GM21576 (cell line): ENCODE results near the gene RAB11FIP4.
A peak's percentile ranks its signal among the peaks of the same experiment; 100 is the strongest.

ENCODE experiments used
- ATAC-seq: cut with Tn5 transposase; IDR thresholded peaks from one replicate; pipeline ENCODE4 v1.9.1; 2021; ENCODE audit warnings: mild to moderate bottlenecking, moderate library complexity; ENCODE audit not compliant: unreplicated experiment

Gene RAB11FIP4

GRCh38 chr17:31481783-31482081 lies 90.3 kb downstream of the RAB11FIP4 start:
- no peak for ATAC-seq

DNA sequence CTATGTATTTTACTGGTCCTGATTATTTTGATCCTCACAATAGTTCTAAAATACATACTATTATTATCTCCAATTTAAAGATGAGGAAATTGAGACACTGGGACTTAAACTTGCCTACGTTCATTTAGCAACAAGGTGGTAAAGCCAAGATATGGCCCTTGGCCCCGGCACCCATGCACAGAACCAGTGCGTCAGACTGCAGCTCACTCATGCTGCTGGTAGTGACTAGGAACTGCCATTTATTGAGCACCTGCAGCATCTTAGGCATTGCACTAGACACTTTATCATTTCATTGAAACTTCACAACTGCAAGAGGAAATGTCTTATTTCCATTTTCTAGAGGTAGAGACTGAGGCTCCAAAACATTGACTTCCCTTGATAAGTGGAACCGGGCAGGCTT lies 93.3 kb downstream of the RAB11FIP4 start:
- no peak for ATAC-seq

DNA sequence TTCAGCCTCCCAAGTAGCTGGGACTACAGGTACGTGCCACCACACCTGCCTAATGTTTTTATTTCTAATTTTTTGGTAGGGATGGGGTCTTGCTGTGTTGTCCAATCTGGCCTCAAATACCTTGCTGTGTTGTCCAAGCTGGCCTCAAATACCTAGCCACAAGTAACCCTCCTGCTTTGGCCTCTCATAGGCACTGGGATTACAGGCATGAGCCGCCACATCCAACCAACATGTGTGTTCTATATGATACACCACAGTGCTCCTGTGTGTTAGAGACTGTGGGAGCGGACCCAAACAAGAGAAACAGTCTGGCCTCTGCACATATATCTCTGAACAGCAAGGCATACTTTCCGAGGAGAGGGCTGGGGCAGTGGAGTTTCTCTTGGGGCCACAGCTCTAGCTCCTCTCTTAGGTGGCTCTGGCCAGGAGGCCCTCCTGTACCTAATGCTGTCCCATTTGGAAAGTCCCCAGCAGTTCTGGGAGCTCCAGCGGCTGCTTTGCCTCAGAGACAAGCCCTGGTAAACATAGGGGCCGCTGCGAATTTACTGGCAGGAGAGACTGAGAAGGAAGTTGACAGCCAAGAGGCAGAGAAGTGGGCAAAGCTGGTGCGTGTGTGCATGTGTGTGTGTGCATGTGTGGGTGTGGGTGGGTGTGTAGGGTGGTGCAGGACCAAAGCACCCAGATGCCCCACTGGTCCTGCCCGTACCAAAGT lies 95.0 kb downstream of the RAB11FIP4 start:
- ATAC-seq = no peak

DNA sequence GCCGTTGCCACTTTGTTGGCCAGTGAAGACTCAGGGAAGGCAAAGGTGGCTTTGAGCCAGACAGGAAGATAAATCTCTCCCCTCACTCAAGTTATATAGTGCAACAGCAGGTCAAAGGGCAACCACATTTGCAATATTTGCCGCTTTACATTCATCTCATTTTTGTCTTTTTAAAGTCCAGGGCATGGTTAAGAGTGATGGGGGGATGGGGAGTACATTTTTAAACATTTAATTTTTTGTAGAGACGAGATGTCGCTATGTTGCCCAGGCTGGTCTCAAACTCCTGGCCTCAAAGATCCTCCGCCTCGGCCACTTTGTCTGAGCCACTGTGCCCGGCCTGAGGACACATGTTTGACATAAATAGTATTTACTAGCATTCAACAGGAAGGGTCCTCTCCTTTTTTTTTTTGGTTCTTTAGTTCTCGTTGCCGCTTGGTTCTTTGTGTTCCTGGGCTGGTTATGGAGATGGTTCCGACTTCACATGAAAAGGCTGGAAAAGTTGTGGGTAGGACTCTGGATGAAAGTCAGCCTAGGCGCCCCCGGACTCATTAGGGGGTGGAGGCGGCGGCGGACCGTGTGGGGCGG lies 95.7 kb downstream of the RAB11FIP4 start:
- no peak for ATAC-seq

DNA sequence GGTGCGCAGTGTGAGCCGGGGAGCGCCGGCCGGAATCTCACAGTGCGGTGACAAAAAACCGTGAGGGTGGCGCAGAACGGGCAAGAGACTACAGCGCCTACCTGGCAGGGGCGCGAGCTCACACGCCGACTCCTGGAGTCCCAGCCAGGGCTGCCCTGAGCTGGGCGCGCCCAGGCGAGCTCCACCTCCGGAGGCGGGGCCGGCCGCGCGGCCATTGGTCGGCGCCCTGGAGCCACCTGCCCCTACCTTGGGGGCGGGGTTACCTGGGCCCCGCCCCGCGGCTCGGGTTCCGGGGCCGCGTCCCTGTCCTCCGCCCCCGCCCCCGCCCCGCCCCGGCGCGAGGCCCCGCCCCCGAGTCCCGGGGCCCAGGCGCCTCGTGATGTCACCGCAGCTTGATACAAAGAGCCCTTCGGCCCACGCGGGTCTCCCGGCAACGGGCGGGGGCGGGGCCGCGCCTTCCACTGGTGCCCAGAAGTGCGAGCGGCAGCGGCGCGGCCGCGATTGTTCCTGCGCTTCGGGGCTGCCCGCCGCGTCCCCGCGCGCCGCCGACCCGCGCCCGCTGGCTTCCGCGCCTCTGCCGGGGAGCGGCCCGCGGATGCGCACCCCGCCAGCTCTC lies 96.3 kb downstream of the RAB11FIP4 start:
- peak; percentile 57 for ATAC-seq

DNA sequence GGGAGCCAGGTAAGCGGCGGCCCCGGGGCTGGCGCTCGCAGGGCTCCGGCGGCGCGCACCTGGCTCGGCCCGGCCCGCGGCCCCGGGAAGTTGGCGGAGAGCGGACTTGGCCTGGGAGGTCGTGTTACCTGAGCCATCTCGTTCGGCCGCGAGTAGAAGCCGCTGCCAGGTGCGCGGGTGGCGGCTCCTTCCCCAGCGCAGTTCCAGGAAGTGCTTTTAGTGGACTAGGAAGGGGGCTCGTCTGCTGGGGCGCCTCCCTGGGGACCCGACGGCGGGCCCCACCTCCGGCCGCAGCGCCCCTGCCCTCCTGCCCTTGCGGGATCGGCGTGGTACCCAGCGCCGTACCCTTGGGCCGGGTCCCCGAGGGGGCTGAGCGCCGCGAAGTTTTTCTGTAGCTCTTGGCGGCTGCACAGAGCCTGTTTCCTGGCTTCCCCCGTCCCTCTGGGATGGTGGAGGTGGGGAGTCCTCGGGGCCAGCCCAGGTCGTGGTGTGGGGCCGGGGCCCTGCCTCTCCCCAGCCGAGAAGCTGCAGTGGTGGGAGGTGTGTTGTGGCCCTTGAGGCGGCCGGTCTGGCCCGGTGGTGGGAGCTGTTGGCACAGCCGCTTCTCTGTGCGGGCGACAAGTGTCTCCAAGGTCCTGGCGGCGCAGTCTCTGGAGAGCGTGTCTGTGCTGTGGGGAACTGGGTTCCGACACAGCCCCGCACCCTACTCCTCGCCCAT lies 96.9 kb downstream of the RAB11FIP4 start:
- ATAC-seq = peak; percentile 8

DNA sequence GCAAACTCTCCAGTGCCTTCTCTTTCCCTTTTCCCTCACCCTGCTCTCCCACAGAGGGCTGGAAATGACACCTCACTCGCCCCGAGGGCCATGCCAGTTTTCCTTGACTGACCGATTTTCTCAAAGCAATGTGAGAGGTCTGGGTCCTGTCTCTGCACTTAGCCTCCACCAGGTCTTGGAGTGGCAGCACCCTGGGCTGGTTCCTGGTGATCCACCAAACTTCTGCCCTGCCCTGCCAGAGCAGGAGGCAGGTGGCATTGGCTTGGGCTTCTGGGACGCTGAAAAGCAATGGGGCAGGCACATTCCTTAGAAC lies 97.5 kb downstream of the RAB11FIP4 start:
- no peak for ATAC-seq

DNA sequence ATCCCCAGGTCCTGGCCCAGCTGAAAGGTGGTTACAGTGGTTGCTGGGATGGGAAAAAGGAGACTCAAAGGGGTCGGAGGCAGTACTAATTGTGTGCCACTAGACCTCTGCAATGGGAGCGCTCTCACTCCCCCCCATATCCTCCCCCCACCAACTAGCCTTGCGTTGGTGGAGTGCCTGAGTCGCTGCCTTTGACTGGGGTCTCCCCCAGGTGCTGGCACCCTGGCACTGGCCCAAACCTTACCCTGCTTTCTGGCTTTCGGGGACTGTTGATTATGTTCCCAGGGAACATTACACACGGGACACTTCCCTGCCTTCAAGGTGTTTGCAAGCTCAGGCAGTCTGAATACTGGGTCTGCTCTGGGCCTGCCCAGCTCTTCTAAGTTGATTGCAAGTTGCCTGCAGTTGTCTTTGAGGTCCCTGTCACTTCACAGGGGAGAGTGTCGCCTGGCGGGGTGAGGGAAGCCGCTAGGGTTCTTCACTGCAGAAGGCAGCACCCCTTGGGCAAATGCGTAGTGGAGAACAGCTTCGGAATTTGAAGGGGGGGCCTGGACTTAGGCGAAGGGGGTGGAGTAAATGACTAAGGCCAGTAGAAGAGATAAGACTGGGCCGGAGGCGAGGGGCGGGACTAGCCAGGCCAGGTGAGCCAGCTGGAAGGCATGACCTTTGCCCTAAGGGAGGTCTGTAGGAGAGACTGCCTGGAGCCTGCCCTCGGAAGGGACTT lies 98.0 kb downstream of the RAB11FIP4 start:
- no peak for ATAC-seq

- no peak for ATAC-seq
These were observed 98.7 kb downstream of the RAB11FIP4 start for GRCh38 chr17:31490019-31490650.

DNA sequence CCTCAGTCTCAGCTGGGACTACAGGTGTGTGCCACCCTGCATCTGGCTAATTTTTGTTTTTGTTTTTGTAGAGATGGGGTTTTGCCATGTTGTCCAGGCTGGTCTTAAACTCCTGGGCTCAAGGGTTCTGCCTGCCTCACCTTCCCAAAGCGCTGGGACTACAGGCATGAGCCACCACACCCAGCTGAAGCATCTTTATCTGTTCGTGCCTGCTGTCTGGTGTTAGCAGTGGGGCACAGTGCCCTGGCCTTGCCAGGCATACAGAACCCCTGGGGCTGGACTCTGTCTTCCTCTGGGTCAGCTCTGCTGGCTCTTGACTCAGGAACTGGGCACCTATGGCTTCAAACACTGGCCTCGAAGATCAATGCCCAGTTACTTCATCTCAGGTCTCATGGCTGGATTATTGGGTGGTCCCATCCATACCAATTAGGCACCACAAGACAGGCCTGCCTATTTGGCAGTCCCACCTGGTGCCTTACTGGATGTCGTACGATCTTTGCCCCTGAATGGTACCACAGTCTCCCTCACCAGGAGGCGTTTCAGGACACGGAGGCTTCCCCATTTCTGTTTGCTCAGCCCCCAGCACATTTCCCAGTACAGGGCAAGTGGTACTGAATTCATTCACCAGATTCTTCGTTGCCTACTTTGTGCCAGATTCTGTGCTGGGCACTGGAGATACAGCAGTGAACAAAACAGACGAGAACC lies 99.3 kb downstream of the RAB11FIP4 start:
- no peak for ATAC-seq

DNA sequence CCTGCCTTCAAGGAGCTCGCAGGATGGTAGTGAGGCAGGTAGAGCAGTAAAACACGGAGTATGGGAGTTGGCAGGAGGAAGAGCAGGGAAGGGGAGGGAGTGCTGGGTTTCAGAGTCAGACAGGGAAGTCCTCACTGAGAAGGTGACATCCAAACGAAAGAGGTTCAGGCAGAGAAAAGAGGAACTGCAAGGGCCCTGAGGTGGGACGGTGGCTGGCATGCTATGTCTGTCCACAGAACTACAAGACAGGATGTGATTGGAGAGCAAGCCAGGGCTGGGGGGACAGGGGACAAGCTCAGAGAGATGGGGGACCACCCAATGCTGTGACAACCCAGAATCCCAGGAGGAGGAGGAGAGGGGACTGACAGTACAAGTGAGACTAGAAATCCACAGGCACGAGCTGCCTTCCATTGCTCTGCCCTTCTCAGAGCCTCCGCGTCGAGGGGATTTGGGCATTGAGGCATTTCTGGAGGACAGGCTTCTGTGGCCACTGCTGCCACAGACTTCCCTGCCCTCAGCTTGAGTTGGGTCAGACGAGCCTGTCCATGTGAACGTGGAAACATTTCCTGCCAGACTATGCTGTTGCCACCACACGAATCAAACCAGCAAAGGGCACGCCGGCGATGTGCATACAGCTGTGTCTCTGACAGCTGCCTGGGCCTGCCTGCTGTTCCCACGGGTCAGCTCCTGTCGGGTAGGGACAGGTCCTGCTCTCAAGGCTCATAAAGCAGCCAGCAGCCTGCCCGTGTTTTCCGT lies 100.1 kb downstream of the RAB11FIP4 start:
- no peak for ATAC-seq

DNA sequence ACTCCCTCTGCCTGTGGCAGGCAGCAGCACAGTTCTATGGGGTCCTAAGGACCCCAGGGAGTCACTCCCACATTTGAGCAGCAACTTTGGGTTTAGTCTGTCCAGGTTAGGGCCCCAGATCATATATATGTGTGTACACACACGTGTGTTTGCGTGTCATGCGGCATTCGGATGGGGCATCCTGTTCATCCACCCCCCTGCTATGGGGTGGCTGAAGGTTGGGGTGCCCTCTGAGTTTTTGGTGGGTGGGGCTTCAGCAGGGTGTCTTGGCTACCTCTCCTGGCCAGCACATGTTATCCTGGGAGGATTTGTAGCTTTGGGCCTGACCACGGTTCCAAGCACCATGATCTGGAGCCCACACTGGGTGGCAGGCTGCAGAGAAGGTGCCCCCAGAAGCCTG lies 100.7 kb downstream of the RAB11FIP4 start:
- no peak for ATAC-seq

DNA sequence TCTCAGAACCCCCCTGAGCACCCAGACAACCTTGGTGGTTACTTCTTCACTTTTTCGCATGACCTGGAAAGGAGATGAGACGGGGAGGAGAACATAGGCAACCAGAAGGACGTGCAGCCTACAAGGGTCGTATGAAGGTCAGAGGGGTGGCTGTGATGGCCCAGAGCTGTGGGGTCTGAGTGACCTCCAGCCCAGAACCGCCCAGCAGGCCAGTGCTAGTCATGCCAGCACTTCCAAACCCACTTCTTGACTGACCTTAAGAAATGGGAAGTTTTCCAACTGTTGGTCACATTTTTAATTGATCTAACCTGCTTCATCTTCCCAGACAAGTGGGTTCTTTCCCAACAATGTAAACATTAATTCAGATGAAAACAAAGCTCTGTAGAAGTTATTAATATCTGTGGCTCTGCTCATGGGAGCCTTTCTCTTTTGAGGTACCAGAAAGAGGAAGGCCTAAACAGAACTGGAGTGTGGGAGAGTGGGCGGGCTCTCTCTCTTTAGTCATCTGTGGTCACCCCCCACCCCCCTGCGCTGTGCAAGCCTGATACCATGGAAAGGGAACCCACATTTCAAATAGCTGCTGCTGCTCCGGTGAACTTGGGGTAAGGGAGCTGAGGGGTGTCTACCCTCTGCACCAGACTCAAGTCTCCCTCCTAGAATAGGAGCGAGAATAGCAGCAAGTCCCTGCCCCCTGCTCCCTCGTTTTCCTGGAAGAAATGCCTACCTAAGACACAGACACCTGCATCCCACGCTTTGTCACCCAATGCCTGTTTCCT lies 101.6 kb downstream of the RAB11FIP4 start:
- ATAC-seq = no peak

- ATAC-seq = no peak
These were observed 102.2 kb downstream of the RAB11FIP4 start for GRCh38 chr17:31493656-31494155.

- peak; percentile 51 for ATAC-seq
These were observed 103.0 kb downstream of the RAB11FIP4 start for GRCh38 chr17:31494259-31495021.

DNA sequence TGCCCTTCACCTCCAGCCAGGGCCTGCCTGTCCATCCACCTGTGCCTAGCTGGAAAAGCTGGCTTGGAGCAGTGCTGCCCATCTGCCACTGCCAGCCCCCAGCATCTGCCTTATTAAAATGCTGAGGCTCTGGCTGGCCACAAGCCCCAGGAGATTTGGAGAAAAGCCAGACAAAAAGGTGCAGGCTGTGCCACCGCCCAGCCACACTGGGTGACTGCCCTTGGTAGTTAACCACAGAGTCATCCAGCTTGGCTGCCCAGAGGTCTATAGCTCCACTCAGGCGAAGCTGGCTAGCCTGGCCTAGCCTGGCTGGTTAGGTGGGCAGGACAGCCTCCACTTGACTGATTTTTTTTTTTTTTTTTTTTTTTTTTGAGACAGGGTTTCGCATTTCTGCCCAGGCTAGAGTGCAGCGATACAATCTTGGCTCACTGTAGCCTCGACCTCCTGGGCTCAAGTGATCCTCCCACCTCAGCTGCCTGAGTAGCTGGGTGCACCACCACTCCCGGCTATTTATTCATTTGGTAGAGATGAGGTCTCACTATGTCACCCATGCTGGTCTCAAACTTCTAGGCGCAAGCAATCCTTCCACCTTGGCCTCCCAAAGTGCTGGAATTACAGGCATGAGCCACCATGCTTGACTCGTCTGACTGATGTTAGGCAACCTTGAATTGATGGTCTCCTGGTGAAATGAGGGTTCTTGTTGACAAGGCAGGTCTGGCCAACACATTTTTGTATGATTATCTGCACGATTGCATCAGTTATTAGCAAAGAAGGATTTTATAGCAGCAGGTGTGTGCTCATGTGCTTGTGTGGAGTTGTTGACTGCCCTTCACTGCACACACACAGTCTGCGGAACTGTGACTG lies 103.8 kb downstream of the RAB11FIP4 start:
- no peak for ATAC-seq

DNA sequence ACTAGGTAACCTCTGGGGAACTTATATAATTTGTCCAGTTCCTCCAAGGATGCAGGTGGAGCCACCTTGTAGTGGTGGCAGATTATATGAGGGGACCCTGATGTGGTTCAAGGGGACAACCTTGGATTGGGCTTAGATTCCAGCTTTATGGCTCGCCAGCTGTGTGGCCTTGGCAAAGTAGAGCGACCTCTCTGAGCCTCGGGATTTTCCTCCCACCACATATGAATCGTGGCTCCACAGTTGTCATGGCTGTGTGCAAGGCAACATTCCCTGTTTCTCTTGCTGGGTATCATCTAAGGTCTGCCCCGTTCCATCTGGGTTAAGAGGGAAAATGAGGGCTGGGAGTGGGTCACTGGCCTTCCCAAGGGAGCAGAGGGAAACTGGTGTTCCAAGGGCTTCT lies 104.6 kb downstream of the RAB11FIP4 start:
- no peak for ATAC-seq
